K562 (cell line): ENCODE measurements around the gene DPM2. TPM values are rescaled to one million over a fixed set of nuclear protein-coding genes. Genes with fewer than 3 reads are reported as not detected.

ENCODE experiments used
- E2F1 ChIP-seq: sonication (generic); formaldehyde crosslinking; IDR thresholded peaks from 2 replicates; pipeline ENCODE4 v1.8.1; 2023; ENCODE audit warnings: mild to moderate bottlenecking, missing genetic modification reagents, moderate library complexity
- HMG20B ChIP-seq: fragments of 250-450 bp; sonication (Bioruptor Pico); IDR thresholded peaks from 2 replicates; pipeline ENCODE4 v1.5.0; 2021; ENCODE audit warnings: mild to moderate bottlenecking
- HNRNPK ChIP-seq: fragments of 200-400 bp; formaldehyde crosslinking; IDR thresholded peaks from one replicate; pipeline ENCODE4 v1.6.1; 2018; ENCODE audit warnings: mild to moderate bottlenecking, low read depth, low read length; ENCODE audit not compliant: poor library complexity, severe bottlenecking
- MTF1 ChIP-seq: fragments of 250-450 bp; sonication (Bioruptor Pico); IDR thresholded peaks from 2 replicates; pipeline ENCODE4 v1.9.0; 2021; ENCODE audit warnings: moderate library complexity, mild to moderate bottlenecking, inconsistent platforms, borderline replicate concordance
- POLR3A ChIP-seq: IDR thresholded peaks from 2 replicates; pipeline ENCODE4 v1.6.1; 2011; ENCODE audit warnings: borderline replicate concordance, mild to moderate bottlenecking, moderate library complexity; ENCODE audit not compliant: insufficient read length, insufficient read depth; ENCODE audit errors: extremely low read depth
- RBM14 ChIP-seq: fragments of 200-400 bp; formaldehyde crosslinking; IDR thresholded peaks from 2 replicates; pipeline ENCODE4 v1.6.1; 2018; ENCODE audit warnings: low read depth, mild to moderate bottlenecking, low read length, moderate library complexity, borderline replicate concordance; ENCODE audit not compliant: insufficient read depth
- RBM17 ChIP-seq: fragments of 200-400 bp; formaldehyde crosslinking; IDR thresholded peaks from 2 replicates; pipeline ENCODE4 v1.6.1; 2017; ENCODE audit warnings: low read depth, mild to moderate bottlenecking, low read length, borderline replicate concordance
- REST ChIP-seq, 2 experiments: fragments of 450-650 bp; formaldehyde crosslinking in 1 of 2; IDR thresholded peaks; 2 replicates each; pipeline versions ENCODE4 v1.4.0 to v1.6.1; 2014 to 2020; ENCODE audit warnings: mild to moderate bottlenecking in 2 of 2, borderline replicate concordance in 1 of 2, low read depth in 1 of 2
- U2AF1 ChIP-seq: fragments of 200-400 bp; formaldehyde crosslinking; optimal IDR thresholded peaks from 2 replicates; pipeline ENCODE3; 2017; ENCODE audit warnings: mild to moderate bottlenecking, low read depth, low read length, moderate library complexity
- UBTF ChIP-seq, 2 experiments: IDR thresholded peaks; 2 replicates each; pipeline ENCODE4 v1.6.1; 2012; ENCODE audit warnings: improper control_type of control experiment in 2 of 2, low read depth in 2 of 2, low read length in 2 of 2, borderline replicate concordance in 1 of 2
- ZBTB17 ChIP-seq: fragments of 450-650 bp; formaldehyde crosslinking; IDR thresholded peaks from 2 replicates; pipeline ENCODE4 v1.4.0; 2020; ENCODE audit warnings: mild to moderate bottlenecking
- ZNF134 ChIP-seq: fragments of 250-450 bp; sonication (Bioruptor Pico); conservative IDR thresholded peaks from 2 replicates; pipeline ENCODE4 v1.4.0; 2020
- ZNF785 ChIP-seq: fragments of 250-450 bp; sonication (Bioruptor Pico); IDR thresholded peaks from 2 replicates; pipeline ENCODE4 v1.4.0; 2020; ENCODE audit warnings: mild to moderate bottlenecking
- polyA plus RNA-seq, 8 experiments: library from polyadenylated mRNA; depleted of rRNA in 4 of 8; stranded (reverse) in 5 of 8; unstranded in 3 of 8; fragments of >200 nt; fragmentation: Nextera tagmentation in 2 of 8; fragmentation: Illumina TruSeq in 1 of 8; extraction: Ambion mirVana in 2 of 8; extraction: Trizol in 1 of 8; gene quantifications; 2 replicates each; pipeline versions ENCODE4 v1.2.1 to v1.2.3, GENCODE V29; 2011 to 2014; ENCODE audit warnings: inconsistent platforms in 1 of 8, missing spikeins in 1 of 8
- total RNA-seq, 7 experiments: library from RNA; depleted of rRNA in 6 of 7; stranded (reverse); fragments of >200 nt in 6 of 7; fragmentation: Illumina TruSeq in 2 of 7; extraction: Trizol in 2 of 7; gene quantifications; 2 replicates each; pipeline versions ENCODE4 v1.2.1 to v1.2.3, GENCODE V29; 2011 to 2021; ENCODE audit warnings: low replicate concordance in 1 of 7

The DPM2 gene
- total and polyA plus RNA-seq, 9 of the 15 experiments (the other 6 are each of a cell fraction or from before 2014, with no cell fraction given): 43.5 to 126 (median 71.1) TPM

GRCh38 chr9:127930231-127931091 is 7.2 kb downstream of the DPM2 start, which contains the start of gene PIP5KL1 (continued):
- no peak for TF ChIP-seq REST (IDR thresholded peaks at IDR 0.05; ENCODE audit: borderline replicate concordance)
- TF ChIP-seq REST (CRISPR knock-in tag; IDR thresholded peaks at IDR 0.05; ENCODE audit: low read depth): 0 out of 2 replicates have a peak, but pooled peaks have one; percentile 58
- no peak for TF ChIP-seq RBM17
- no peak for TF ChIP-seq MTF1 (CRISPR knock-in tag)
- TF ChIP-seq RBM14: 0 out of 2 replicates have a peak, but pooled peaks have one; percentile 50
- no peak for TF ChIP-seq ZNF785 (CRISPR knock-in tag)
- no peak for TF ChIP-seq ZNF134 (CRISPR knock-in tag)
- no peak for TF ChIP-seq UBTF (IDR thresholded peaks at IDR 0.05; ENCODE audit: borderline replicate concordance in 1 of 2, low read depth in 2 of 2, low read length in 2 of 2)
- TF ChIP-seq POLR3A: no peak
- no peak for TF ChIP-seq HMG20B (CRISPR knock-in tag)
- TF ChIP-seq ZBTB17 (CRISPR knock-in tag): peak; percentile 31; the same call in 1 of the 2 replicates
- TF ChIP-seq E2F1 (CRISPR knock-in tag): no peak
- TF ChIP-seq HNRNPK: peak; percentile 46
- TF ChIP-seq U2AF1: peak; percentile 58
